Measurements from ENCODE around the gene C1orf74. TPM values are rescaled to one million over a fixed set of nuclear protein-coding genes. Genes with fewer than 3 reads are reported as not detected.

The C1orf74 gene
- total RNA-seq, 1 experiment from 2014 or later: 4.0 TPM

DNA sequence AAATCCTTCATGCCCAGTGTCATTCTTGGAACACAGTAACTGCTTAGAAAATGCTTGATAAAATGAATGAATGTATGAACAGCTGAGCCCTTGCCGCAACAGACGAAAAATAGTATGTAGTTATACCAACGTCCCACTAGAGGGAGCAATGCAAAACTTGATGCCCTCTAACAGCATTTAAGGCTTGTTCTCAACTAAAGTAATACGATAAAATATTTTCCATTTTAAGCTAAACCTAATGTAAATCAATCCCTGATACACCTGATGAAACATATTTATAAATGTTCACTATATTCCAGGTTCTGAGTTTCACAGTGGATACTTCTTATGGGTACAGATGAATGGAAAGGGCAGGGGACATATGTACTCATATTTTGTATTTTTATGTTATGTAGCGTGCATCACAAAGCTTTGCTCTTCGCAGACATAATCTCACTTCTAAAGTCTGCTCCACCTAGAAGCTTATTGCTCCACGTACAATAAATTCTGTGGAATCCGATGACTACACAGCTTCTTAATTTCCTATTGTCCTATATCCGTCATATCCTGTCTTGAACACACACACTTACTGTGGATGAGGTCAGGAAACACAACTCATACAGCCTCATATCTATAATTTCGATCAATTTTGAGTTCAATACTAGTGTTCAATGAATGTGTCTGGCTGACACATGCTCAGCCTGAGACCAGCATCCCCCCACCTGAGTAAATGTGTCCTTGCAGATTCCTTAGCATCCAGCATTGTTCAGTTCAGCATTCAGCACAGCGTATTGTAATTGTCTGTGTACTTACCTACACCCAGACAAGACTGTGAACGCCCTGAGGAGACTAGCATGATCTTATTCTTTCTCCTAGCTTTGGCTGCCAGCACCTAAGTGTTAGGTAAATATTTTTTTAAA, 39.0 kb upstream of the C1orf74 start:
- Histone ChIP-seq H3K27me3 (ENCODE audit: low read length) (no peaks in the 10 kb centered on the region), H3K9me2 (replicated peaks; ENCODE audit: insufficient read depth, low read length) (no peaks in the 10 kb centered on the region), H2AFZ (ENCODE audit: low read length) (peak overlapping the region; percentile 61; the same call in 1 of the 2 replicates), H3K9me3 (ENCODE audit: low read length) (no peaks in the 10 kb centered on the region), H3K4me1 (ENCODE audit: low read length) (0 out of 2 replicates have a peak, but pooled peaks cover 2% of the 10 kb centered on the region), H4K20me1 (ENCODE audit: insufficient read depth, low read depth, low read length) (no peaks in the 10 kb centered on the region), H3K4me2 (ENCODE audit: low read depth, low read length, poor library complexity, severe bottlenecking) (no peak overlapping the region), H3K9ac (ENCODE audit: low read length) (no peak overlapping the region), H3K79me2 (ENCODE audit: low read length) (peaks cover 6% of the 10 kb centered on the region), H3K36me3 (ENCODE audit: insufficient read depth, low read length) (no peaks in the 10 kb centered on the region), H3K4me3 (ENCODE audit: low read length) (no peak overlapping the region), H3K27ac (ENCODE audit: low read length) (no peak overlapping the region)
- DNase-seq: peak; percentile 82

DNA sequence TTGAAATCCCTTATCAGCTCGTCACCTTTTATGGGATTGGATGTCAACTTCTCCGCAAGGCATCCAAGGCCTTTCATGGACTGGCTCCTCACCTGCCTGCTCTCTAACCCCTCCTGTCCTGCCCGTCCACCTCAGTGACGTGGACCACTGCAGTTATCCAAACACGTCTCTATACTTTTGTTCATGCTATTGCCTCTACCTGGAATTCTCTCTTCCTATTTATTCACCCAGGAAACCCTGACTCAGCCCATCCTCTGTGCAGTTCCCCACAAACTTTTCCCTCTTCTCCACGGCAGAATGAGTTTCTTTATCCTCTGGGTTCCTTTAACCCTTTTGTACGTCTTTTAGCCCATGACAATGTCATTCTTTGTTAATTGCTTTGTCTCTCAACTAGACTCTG, 38.3 kb upstream of the C1orf74 start:
- Histone ChIP-seq H3K27ac (ENCODE audit: low read length) (no peak overlapping the region), H3K4me1 (ENCODE audit: low read length) (0 out of 2 replicates have a peak, but pooled peaks cover 2% of the 10 kb centered on the region), H3K9me2 (replicated peaks; ENCODE audit: insufficient read depth, low read length) (no peaks in the 10 kb centered on the region), H4K20me1 (ENCODE audit: insufficient read depth, low read depth, low read length) (no peaks in the 10 kb centered on the region), H3K9ac (ENCODE audit: low read length) (no peak overlapping the region), H3K79me2 (ENCODE audit: low read length) (no peaks in the 10 kb centered on the region), H3K4me2 (ENCODE audit: low read depth, low read length, poor library complexity, severe bottlenecking) (no peak overlapping the region), H3K27me3 (ENCODE audit: low read length) (no peaks in the 10 kb centered on the region), H3K9me3 (ENCODE audit: low read length) (no peaks in the 10 kb centered on the region), H3K4me3 (ENCODE audit: low read length) (no peak overlapping the region), H3K36me3 (ENCODE audit: insufficient read depth, low read length) (no peaks in the 10 kb centered on the region), H2AFZ (ENCODE audit: low read length) (no peak overlapping the region)
- no peak for DNase-seq

DNA sequence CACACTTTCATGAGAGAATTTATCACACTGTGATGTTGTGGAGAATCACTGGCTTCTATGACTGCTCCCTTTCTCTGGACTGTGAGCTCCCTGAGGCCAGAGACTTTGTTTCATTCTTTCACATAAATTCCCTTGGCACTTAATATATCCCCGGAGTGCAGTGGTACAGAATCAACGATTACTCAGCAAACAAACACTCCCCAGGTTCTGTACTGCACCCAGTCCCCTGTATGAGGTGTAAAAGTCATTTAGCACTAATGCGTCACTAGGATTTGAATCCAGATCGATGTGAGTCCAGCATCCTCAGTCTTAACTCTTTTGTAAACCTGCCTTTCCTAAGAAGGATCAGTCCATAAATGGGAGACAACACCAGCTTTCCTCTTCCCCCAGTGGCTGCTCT, 36.6 kb upstream of the C1orf74 start:
- Histone ChIP-seq H3K27me3 (ENCODE audit: low read length) (no peaks in the 10 kb centered on the region), H3K9ac (ENCODE audit: low read length) (no peak overlapping the region), H3K4me3 (ENCODE audit: low read length) (no peak overlapping the region), H3K4me1 (ENCODE audit: low read length) (0 out of 2 replicates have a peak, but pooled peaks cover 2% of the 10 kb centered on the region), H3K4me2 (ENCODE audit: low read depth, low read length, poor library complexity, severe bottlenecking) (no peak overlapping the region), H3K9me3 (ENCODE audit: low read length) (no peaks in the 10 kb centered on the region), H3K9me2 (replicated peaks; ENCODE audit: insufficient read depth, low read length) (no peaks in the 10 kb centered on the region), H2AFZ (ENCODE audit: low read length) (no peak overlapping the region), H3K36me3 (ENCODE audit: insufficient read depth, low read length) (no peaks in the 10 kb centered on the region), H3K79me2 (ENCODE audit: low read length) (no peaks in the 10 kb centered on the region), H3K27ac (ENCODE audit: low read length) (no peak overlapping the region), H4K20me1 (ENCODE audit: insufficient read depth, low read depth, low read length) (no peaks in the 10 kb centered on the region)
- DNase-seq: no peak

DNA sequence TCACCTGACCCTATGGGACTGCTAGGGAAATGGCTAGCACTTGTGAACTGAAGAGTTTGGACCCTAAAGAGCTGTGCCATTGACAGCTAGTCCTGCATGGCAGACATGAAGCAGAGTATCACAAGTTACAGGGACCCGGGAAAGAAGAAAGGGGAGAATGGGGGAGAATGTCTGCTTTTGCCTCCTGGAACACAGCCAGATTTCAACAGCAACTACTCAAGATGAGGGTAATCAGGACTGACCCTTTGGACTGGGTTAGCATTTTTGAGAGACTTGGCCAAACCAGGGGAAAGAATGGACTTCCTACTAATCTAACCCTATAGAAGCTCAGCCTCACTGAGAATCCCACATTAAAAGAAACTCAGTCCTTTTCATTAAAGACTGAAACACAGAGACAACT, 34.7 kb upstream of the C1orf74 start:
- Histone ChIP-seq H3K4me1 (ENCODE audit: low read length) (0 out of 2 replicates have a peak, but pooled peaks cover 2% of the 10 kb centered on the region), H3K4me2 (ENCODE audit: low read depth, low read length, poor library complexity, severe bottlenecking) (no peak overlapping the region), H4K20me1 (ENCODE audit: insufficient read depth, low read depth, low read length) (no peaks in the 10 kb centered on the region), H3K4me3 (ENCODE audit: low read length) (no peak overlapping the region), H3K27ac (ENCODE audit: low read length) (no peak overlapping the region), H3K79me2 (ENCODE audit: low read length) (no peaks in the 10 kb centered on the region), H3K9me3 (ENCODE audit: low read length) (no peaks in the 10 kb centered on the region), H3K27me3 (ENCODE audit: low read length) (no peaks in the 10 kb centered on the region), H3K9ac (ENCODE audit: low read length) (no peak overlapping the region), H3K9me2 (replicated peaks; ENCODE audit: insufficient read depth, low read length) (no peaks in the 10 kb centered on the region), H3K36me3 (ENCODE audit: insufficient read depth, low read length) (no peaks in the 10 kb centered on the region), H2AFZ (ENCODE audit: low read length) (no peak overlapping the region)
- no peak for DNase-seq

DNA sequence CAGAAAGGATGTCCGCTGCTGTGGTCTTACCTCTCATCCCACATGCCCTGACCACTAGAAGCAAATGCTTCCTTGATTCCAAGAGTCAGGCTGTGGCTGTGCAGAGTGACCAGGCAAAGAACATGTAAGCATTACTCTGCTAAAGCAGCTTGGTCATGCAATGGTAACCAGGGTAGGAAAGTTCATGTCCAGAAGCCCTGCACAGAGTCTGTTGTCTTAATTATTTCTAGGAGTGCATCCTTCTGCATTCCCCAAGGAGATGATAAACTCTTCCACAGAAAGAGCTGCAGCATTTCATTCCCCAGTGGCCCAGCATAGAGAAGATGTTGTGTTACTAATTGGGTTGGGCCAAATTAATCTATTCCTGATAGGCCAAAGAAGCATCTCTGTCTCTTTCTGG, 33.3 kb upstream of the C1orf74 start:
- Histone ChIP-seq H3K9ac (ENCODE audit: low read length) (no peak overlapping the region), H3K4me1 (ENCODE audit: low read length) (no peaks in the 10 kb centered on the region), H3K4me3 (ENCODE audit: low read length) (no peak overlapping the region), H2AFZ (ENCODE audit: low read length) (no peak overlapping the region), H3K9me3 (ENCODE audit: low read length) (no peaks in the 10 kb centered on the region), H3K4me2 (ENCODE audit: low read depth, low read length, poor library complexity, severe bottlenecking) (no peak overlapping the region), H4K20me1 (ENCODE audit: insufficient read depth, low read depth, low read length) (no peaks in the 10 kb centered on the region), H3K79me2 (ENCODE audit: low read length) (no peaks in the 10 kb centered on the region), H3K27ac (ENCODE audit: low read length) (no peak overlapping the region), H3K27me3 (ENCODE audit: low read length) (no peaks in the 10 kb centered on the region), H3K36me3 (ENCODE audit: insufficient read depth, low read length) (no peaks in the 10 kb centered on the region), H3K9me2 (replicated peaks; ENCODE audit: insufficient read depth, low read length) (no peaks in the 10 kb centered on the region)
- no peak for DNase-seq

DNA sequence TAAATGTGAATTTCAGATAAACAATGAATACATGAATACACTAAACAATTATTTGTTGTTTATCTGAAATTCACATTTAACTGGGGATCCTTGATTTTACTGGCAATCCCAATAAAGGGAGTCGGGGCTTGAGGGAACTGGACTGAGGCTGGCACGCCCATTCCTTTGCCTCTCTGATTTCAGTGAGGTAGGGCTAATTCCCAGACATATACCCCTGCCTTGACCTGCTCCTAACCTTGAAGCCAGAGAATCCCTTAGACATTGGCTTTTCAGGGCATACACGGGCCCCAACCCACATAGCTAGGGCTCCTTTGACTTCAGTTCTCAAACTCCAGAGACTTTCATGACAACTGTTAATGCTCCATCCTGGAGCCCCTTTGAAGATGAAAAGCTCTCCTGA, 32.6 kb upstream of the C1orf74 start:
- Histone ChIP-seq H3K79me2 (ENCODE audit: low read length) (no peaks in the 10 kb centered on the region), H3K9me2 (replicated peaks; ENCODE audit: insufficient read depth, low read length) (no peaks in the 10 kb centered on the region), H2AFZ (ENCODE audit: low read length) (no peak overlapping the region), H3K9ac (ENCODE audit: low read length) (no peak overlapping the region), H3K27me3 (ENCODE audit: low read length) (no peaks in the 10 kb centered on the region), H3K4me1 (ENCODE audit: low read length) (no peaks in the 10 kb centered on the region), H4K20me1 (ENCODE audit: insufficient read depth, low read depth, low read length) (no peaks in the 10 kb centered on the region), H3K9me3 (ENCODE audit: low read length) (no peaks in the 10 kb centered on the region), H3K4me3 (ENCODE audit: low read length) (no peak overlapping the region), H3K4me2 (ENCODE audit: low read depth, low read length, poor library complexity, severe bottlenecking) (no peak overlapping the region), H3K36me3 (ENCODE audit: insufficient read depth, low read length) (no peaks in the 10 kb centered on the region), H3K27ac (ENCODE audit: low read length) (no peak overlapping the region)
- DNase-seq: no peak

DNA sequence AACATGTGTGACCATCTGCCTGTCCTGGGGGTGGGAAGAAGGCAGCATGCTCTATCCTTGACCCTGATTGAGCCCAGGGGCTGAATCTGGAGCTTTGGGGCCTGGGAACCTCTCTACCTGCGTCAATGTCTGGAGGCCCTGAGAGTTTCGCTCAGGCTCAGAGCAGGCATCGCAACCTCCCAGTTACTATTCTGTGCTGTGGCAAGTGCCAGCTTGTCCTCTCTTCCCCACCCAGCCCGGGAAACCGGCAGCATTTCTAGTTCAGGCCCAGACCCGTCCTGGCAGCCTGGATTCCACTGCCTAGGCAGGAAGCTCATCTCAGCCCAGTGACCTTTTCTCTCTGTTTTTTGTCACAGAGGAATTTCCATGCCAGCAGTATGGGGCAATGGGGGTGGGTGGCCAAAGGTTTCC, 31.6 kb upstream of the C1orf74 start:
- H3K4me3 ChIP-seq (ENCODE audit: low read length): no peak overlapping the region
- H3K36me3 ChIP-seq (ENCODE audit: insufficient read depth, low read length): no peaks in the 10 kb centered on the region
- H3K79me2 ChIP-seq (ENCODE audit: low read length): no peaks in the 10 kb centered on the region
- DNase-seq: no peak
- no peaks in the 10 kb centered on the region for H3K27me3 ChIP-seq (ENCODE audit: low read length)
- H3K9me2 ChIP-seq (replicated peaks; ENCODE audit: insufficient read depth, low read length): no peaks in the 10 kb centered on the region
- H3K4me1 ChIP-seq (ENCODE audit: low read length): no peaks in the 10 kb centered on the region
- no peak overlapping the region for H3K27ac ChIP-seq (ENCODE audit: low read length)
- no peak overlapping the region for H3K4me2 ChIP-seq (ENCODE audit: low read depth, low read length, poor library complexity, severe bottlenecking)
- no peak overlapping the region for H3K9ac ChIP-seq (ENCODE audit: low read length)
- no peaks in the 10 kb centered on the region for H3K9me3 ChIP-seq (ENCODE audit: low read length)
- H2AFZ ChIP-seq (ENCODE audit: low read length): no peak overlapping the region
- H4K20me1 ChIP-seq (ENCODE audit: insufficient read depth, low read depth, low read length): no peaks in the 10 kb centered on the region

DNA sequence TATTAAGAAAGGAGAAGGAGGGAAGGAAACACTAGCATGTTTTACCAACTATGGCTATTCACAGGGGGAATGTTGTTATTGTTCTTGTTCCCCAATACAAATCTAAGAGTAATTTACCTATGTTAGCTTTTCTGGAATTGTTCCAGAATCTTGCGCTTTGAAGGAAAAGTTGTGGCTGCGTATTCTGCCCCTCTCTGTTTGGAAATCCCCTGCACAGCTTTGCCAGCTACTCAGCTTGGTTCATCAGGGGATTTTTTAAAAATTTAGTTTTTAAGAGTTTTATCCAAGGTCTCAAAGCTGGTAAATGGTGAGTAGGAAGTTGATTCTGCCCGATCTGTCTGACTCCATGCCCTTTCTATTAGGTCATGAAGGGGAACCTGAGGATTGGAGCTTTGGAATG, 31.1 kb upstream of the C1orf74 start:
- no peaks in the 10 kb centered on the region for H3K36me3 ChIP-seq (ENCODE audit: insufficient read depth, low read length)
- H3K4me1 ChIP-seq (ENCODE audit: low read length): no peaks in the 10 kb centered on the region
- no peaks in the 10 kb centered on the region for H3K27me3 ChIP-seq (ENCODE audit: low read length)
- no peak overlapping the region for H3K4me3 ChIP-seq (ENCODE audit: low read length)
- no peak overlapping the region for H3K27ac ChIP-seq (ENCODE audit: low read length)
- H3K9me3 ChIP-seq (ENCODE audit: low read length): no peaks in the 10 kb centered on the region
- H4K20me1 ChIP-seq (ENCODE audit: insufficient read depth, low read depth, low read length): no peaks in the 10 kb centered on the region
- no peak for DNase-seq
- H2AFZ ChIP-seq (ENCODE audit: low read length): no peak overlapping the region
- no peaks in the 10 kb centered on the region for H3K79me2 ChIP-seq (ENCODE audit: low read length)
- no peak overlapping the region for H3K9ac ChIP-seq (ENCODE audit: low read length)
- no peak overlapping the region for H3K4me2 ChIP-seq (ENCODE audit: low read depth, low read length, poor library complexity, severe bottlenecking)
- no peaks in the 10 kb centered on the region for H3K9me2 ChIP-seq (replicated peaks; ENCODE audit: insufficient read depth, low read length)
